Stimulated activated CD8-positive, alpha-beta memory T cell treated with anti-CD3 and anti-CD28 coated beads, Interleukin-4, amount 100 ng/mL, for 4 hours (primary cell): ENCODE data around the gene FFAR4.

Experiments used
- DNase-seq, 2 donors: peaks; one replicate each; pipeline ENCODE4 v3.0.0-alpha.2; 2020; ENCODE audit warnings: low read depth in 2 of 2, low spot score in 1 of 2

The FFAR4 gene

GRCh38 chr10:93599335-93599734 lies 32.9 kb downstream of the FFAR4 start:
- no peak for DNase-seq

- DNase-seq, result no peak
These were observed 33.3 kb downstream of the FFAR4 start for GRCh38 chr10:93599778-93600177.

GRCh38 chr10:93600446-93601145 lies 34.1 kb downstream of the FFAR4 start:
- DNase-seq, result no peak

GRCh38 chr10:93601146-93601773 lies 34.8 kb downstream of the FFAR4 start, which contains the start of gene RBP4:
RBP4 (minus strand) TSS chr10:93601235; CDS start chr10:93601028, 207 bp downstream.
- no peak for DNase-seq

GRCh38 chr10:93601774-93602162 lies 35.3 kb downstream of the FFAR4 start:
- no peak for DNase-seq

GRCh38 chr10:93603023-93603422 lies 36.6 kb downstream of the FFAR4 start:
- DNase-seq, result no peak

GRCh38 chr10:93604146-93604545 lies 37.7 kb downstream of the FFAR4 start:
- no peak for DNase-seq

- no peak for DNase-seq
These were observed 42.0 kb downstream of the FFAR4 start for GRCh38 chr10:93608421-93608820.

GRCh38 chr10:93612311-93612710 lies 45.8 kb downstream of the FFAR4 start, which contains the start of gene PDE6C:
PDE6C (plus strand) TSS chr10:93612537; CDS start chr10:93612726, 189 bp downstream.
- no peak for DNase-seq

- DNase-seq, result no peak
These were observed 46.7 kb downstream of the FFAR4 start for GRCh38 chr10:93613126-93613525.

- no peak for DNase-seq
These were observed 47.8 kb downstream of the FFAR4 start for GRCh38 chr10:93614101-93614825.

- DNase-seq, result no peak
These were observed 49.2 kb downstream of the FFAR4 start for GRCh38 chr10:93615576-93616235.

GRCh38 chr10:93620925-93621324 lies 54.5 kb downstream of the FFAR4 start:
- no peak for DNase-seq

- no peak for DNase-seq
These were observed 56.5 kb downstream of the FFAR4 start for GRCh38 chr10:93622942-93623341.

- no peak for DNase-seq
These were observed 62.4 kb downstream of the FFAR4 start for GRCh38 chr10:93628858-93629257.

GRCh38 chr10:93629647-93630305 lies 63.3 kb downstream of the FFAR4 start:
- no peak for DNase-seq

- no peak for DNase-seq
These were observed 64.4 kb downstream of the FFAR4 start for GRCh38 chr10:93630625-93631557.
